Measurements from ENCODE around the gene GFI1.

Gene GFI1

GRCh38 chr1:92488416-92488815 lies 1.7 kb upstream of the GFI1 start:
- no peak for DNase-seq (ENCODE audit: low read depth, low spot score)

GRCh38 chr1:92487078-92487605 lies 417 bp upstream of the GFI1 start:
- no peak for DNase-seq (ENCODE audit: low read depth, low spot score)

- DNase-seq (ENCODE audit: low read depth, low spot score) = peak; percentile 59
These were observed 1.1 kb downstream of the GFI1 start for GRCh38 chr1:92485381-92486250.

GRCh38 chr1:92484472-92485380 lies 2.0 kb downstream of the GFI1 start:
- no peak for DNase-seq (ENCODE audit: low read depth, low spot score)

GRCh38 chr1:92483610-92484471 lies 2.9 kb downstream of the GFI1 start:
- DNase-seq (ENCODE audit: low read depth, low spot score) = no peak

GRCh38 chr1:92482665-92483609 lies 3.8 kb downstream of the GFI1 start:
- DNase-seq (ENCODE audit: low read depth, low spot score) = no peak

GRCh38 chr1:92481971-92482664 lies 4.6 kb downstream of the GFI1 start:
- DNase-seq (ENCODE audit: low read depth, low spot score) = no peak

- DNase-seq (ENCODE audit: low read depth, low spot score) = no peak
These were observed 5.2 kb downstream of the GFI1 start for GRCh38 chr1:92481599-92481925.

GRCh38 chr1:92480813-92481598 lies 5.7 kb downstream of the GFI1 start:
- no peak for DNase-seq (ENCODE audit: low read depth, low spot score)

- DNase-seq (ENCODE audit: low read depth, low spot score) = no peak
These were observed 6.4 kb downstream of the GFI1 start for GRCh38 chr1:92480200-92480812.

- DNase-seq (ENCODE audit: low read depth, low spot score) = no peak
These were observed 7.1 kb downstream of the GFI1 start for GRCh38 chr1:92479587-92479986.

GRCh38 chr1:92478393-92478792 lies 8.3 kb downstream of the GFI1 start:
- DNase-seq (ENCODE audit: low read depth, low spot score) = no peak

- no peak for DNase-seq (ENCODE audit: low read depth, low spot score)
These were observed 10.6 kb downstream of the GFI1 start for GRCh38 chr1:92476071-92476631.

- DNase-seq (ENCODE audit: low read depth, low spot score) = no peak
These were observed 11.7 kb downstream of the GFI1 start for GRCh38 chr1:92475029-92475428.

- no peak for DNase-seq (ENCODE audit: low read depth, low spot score)
These were observed 12.8 kb downstream of the GFI1 start for GRCh38 chr1:92473781-92474495.

- DNase-seq (ENCODE audit: low read depth, low spot score) = no peak
These were observed 16.5 kb downstream of the GFI1 start for GRCh38 chr1:92470216-92470615.

- DNase-seq (ENCODE audit: low read depth, low spot score) = no peak
These were observed 19.9 kb downstream of the GFI1 start for GRCh38 chr1:92466683-92467352.

Data from activated CD4-positive, CD25-positive, alpha-beta regulatory T cell treated with anti-CD3 and anti-CD28 coated beads, Interleukin-2, amount 50 U/mL, for 16 hours (primary cell).